Measurements from ENCODE around the gene C1orf21.

- TF ChIP-seq POLR2A (IDR thresholded peaks at IDR 0.05; ENCODE audit: low read depth, low read length) (no peak), POLR2AphosphoS5 (IDR thresholded peaks at IDR 0.05; ENCODE audit: low read depth, low read length) (no peak), TAF1 (IDR thresholded peaks at IDR 0.05; ENCODE audit: low read depth, low read length) (no peak)
These were observed 70.7 kb downstream of the C1orf21 start for GRCh38 chr1:184457500-184457899.

Measured in GM12891 (cell line).